ENCODE results near the gene FAM241B.
A peak's percentile ranks its signal among the peaks of the same experiment; 100 is the strongest.

FAM241B gene, protein sequence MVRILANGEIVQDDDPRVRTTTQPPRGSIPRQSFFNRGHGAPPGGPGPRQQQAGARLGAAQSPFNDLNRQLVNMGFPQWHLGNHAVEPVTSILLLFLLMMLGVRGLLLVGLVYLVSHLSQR

DNA sequence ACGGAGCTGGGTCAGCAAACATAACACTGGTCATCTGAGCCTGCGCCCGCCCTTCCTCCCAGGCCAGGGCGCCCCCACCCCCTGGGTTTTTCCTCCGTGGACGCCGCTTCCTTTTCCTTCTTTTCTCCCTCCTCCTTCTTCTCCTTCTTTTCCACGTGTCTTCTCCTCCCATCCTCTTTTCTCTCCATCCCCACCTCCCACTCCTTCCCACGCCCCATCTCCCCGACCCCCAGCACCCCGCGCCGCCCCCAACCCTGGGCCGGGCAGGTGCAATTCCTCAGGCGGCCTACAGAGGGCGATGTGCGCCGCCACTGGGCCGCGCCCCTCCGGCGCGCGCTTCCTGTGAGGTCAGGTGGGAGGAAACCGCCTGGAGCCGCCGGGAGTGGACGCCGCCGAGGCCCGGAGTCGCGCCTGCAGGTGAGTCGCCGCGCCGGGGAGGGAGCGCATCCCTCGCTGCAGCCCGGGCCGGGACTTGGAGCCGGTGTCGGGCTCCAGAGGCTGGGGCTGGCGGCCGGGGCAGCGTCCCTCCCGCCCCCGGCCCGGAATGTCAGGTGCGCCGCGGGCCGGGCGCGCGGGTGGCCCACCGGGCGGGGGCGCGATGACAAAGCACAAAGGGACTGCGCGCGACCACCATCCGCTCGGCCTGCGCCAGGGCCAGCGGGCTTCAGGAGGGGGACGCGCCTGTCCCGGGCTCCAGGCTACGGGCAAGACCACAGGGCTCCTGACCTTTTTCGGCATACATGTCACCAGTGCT, at the start of gene FAM241B:
TSS of gene FAM241B (plus strand) at position 351 of the 754 bp plus-strand sequence. CDS start 1,497 bp downstream, outside the sequence.
- DNase-seq = peak; percentile 51

- DNase-seq = no peak
Measured at GRCh38 chr10:69580435-69580834, 49.6 kb upstream of the FAM241B start.

DNA sequence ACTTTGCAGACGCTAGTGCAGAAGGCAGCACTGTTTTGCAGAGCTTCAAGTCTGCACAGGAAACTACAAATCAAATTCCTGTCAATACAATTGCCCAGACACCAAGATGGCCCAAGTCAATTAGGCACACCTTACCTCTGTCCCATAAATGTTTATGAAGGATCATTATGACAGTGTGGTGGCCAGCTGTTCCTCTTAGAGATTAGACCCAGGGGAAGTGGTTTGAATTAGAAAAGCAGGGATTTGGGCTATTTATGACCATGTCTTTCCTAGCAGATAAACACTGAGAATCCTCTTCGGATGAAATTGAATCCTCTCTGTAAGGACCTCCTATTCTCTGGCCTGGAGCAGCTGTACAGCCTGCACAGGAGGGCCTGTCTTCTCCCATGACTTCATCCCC, 46.9 kb upstream of the FAM241B start:
- no peak for DNase-seq

DNA sequence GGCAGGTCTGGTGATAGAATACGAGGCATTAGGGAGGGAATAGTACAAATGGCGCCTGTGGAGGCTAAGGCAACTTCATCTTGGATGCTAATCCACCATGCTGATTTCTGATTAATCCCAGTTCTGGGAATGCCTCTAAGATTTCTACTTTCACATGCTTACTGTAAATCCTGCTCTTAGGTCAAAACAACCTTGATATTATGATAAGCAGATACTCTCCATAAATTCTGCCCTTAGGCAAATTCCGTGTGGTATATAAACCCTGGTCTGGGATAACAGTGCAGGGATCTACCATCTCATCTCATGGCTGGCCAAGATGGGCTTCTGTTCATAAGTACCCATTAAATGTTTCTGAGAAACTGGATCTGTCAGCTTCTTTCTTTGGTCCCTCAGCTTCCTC, 45.4 kb upstream of the FAM241B start:
- no peak for DNase-seq

- no peak for DNase-seq
Measured at GRCh38 chr10:69588358-69588757, 41.7 kb upstream of the FAM241B start.

DNA sequence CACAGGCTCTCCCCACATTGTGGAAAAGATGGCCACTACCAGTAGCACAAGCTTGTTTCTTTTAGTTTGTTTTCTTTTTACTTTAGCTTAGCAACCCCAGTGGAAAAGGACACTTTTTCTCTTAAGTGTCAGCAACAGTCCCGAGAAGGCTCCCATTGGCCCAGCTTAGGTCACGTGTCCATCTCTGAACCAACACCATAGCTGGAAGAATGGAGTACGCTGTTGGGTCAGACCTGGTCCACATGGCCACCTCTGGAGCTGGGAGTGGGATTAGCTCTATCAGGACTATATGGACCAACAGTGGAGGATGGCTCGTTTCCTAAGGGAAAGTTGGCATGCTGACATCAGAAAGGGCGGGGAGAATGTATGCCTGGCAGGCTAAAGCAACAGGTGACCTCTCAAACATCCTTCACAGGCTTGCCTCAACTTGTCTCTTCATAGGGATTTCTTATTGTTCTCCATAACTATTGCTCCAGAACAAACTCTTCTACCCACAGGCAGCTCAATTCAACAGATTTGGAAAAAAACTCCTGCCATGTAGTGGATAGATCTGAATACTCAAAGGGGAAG, 29.2 kb upstream of the FAM241B start:
- DNase-seq = no peak

- no peak for DNase-seq
Measured at GRCh38 chr10:69609077-69609476, 21.0 kb upstream of the FAM241B start.

DNA sequence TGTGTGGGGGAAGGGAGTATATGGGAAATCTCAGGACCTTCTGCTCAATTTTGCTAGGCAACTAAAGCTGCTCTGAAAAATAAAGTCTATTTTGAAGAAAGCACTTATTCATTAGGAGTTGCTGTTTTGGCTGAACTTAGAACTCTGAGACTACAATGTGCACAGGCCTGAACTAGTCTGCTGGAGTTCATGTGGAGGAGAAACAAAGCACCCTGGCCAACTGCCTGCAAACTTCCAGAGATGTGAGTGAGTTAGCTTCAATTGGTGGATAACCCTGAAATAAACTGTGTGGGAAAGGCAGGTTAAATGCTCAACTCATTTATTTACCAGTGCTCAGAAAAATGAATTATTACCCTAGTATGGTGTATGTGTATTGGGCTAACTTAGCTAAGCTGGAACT, 17.3 kb upstream of the FAM241B start:
- no peak for DNase-seq

DNA sequence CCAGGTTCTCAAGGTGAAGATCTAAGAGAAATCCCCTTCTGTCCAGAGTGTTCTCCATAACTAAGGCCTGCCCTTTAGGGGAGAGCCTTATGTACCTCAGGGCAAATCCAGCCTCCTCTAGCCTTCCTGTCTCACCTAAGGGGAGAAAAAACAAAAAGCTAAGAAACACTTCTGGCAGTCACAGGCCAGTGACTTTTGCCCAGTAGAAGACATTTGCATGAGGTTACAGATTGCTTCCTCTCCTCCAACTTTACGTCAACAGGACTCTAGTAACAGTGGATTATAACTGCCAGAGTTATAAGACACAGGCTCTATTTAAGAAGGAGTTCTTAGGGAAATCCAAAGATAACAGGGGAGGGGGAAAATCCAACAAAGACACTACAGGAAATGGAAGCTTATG, 15.9 kb upstream of the FAM241B start:
- DNase-seq = no peak

DNA sequence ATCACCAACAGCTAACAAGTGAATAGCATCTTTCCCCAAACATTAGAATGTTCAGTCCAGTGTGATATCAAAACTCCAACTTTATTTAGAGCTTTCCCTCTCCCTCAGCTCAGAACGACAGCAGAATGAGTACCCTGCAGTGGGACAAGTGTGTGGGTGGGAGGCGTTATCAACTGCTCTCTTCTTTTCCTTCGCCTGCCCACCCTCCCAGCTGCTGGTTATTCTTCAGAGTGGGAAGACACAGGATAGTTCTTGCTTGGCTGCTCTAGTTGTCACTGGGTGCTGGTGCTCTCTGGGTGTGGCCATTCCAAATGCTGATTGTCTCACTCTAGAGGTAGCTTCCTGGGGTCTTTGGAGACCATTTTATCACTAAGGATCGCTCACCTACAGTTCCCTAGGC, 13.7 kb upstream of the FAM241B start:
- no peak for DNase-seq

DNA sequence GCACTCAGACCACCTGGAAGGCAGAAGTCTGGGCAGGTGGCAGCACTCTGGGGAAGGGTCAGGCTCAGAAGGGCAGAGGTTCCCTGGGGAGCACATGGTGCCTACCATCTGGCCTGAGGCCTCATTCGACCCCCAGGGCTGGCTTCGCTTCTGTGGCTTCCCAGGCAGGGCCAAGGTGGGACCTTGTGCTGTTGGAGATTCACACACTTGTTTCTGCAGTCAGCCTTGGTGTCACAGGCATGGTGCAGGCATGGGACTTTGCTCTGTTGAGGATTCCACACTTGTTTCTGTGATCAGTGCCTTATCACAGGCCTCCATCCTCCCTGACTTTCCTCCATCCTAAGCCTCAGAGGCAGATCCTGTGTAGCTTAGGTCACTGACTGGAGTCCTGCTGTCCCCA, 11.3 kb upstream of the FAM241B start:
- no peak for DNase-seq

DNA sequence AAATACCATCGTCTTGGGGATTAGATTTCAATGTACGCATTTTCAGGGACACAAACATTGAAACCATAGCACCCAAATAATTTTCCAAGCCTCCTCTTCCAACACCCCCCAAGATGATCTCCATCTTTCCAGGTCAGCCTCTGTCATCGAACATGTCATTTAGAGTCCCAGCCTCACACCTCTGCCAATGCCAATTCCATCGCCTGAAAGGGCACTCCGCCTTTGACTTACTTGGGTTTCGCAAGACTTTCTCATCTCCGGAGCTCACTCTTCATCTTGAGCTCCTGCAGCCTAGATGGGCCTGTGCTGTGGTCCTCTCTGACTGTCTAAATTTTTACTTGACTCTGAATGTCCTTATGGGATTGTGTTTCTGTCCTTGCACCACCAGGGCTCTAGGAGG, 10.4 kb upstream of the FAM241B start:
- DNase-seq = no peak

DNA sequence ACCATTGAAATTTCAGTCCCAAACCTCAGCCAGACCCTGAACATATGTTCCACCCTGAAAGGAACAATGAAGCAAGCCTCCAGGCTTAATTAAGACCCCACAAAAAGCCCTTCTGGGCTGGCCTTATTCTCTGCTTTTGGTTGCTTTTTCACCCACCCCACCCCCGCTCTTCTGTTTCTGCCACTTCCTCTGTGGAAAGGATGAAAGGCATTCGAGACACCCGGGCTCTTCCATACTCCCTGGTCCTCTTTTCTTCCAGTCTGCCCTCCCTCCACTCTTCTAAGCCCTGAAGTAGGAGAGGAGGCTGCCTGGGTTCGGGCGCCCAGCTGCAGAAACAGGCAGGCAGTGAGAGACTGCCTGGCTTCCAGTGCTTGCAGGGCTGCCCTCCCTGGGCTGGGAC, 9.4 kb upstream of the FAM241B start:
- DNase-seq = no peak

- DNase-seq = no peak
Measured at GRCh38 chr10:69624245-69624786, 5.7 kb upstream of the FAM241B start.

GRCh38 chr10:69626826-69627225, 3.2 kb upstream of the FAM241B start:
- DNase-seq = no peak

DNA sequence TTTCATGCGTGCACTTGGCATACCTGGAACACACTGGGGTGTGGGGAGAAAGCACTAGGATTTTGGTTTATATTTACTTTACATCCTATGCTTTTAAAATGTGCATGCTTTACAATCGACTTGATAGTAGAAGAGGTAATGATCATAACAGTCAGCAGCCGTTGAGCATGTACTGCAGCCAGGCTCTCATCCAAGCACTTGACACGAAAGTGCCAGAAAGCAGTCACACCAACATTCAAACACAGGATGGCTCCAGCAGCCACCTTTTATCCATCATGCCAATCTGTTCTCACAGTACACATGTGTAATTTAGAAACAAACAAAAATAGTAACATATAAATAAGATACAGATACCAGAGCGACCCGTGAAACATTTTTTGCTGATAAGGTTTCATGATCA, 1.2 kb upstream of the FAM241B start:
- DNase-seq = no peak

GRCh38 chr10:69629519-69629896, 539 bp upstream of the FAM241B start:
- no peak for DNase-seq

DNA sequence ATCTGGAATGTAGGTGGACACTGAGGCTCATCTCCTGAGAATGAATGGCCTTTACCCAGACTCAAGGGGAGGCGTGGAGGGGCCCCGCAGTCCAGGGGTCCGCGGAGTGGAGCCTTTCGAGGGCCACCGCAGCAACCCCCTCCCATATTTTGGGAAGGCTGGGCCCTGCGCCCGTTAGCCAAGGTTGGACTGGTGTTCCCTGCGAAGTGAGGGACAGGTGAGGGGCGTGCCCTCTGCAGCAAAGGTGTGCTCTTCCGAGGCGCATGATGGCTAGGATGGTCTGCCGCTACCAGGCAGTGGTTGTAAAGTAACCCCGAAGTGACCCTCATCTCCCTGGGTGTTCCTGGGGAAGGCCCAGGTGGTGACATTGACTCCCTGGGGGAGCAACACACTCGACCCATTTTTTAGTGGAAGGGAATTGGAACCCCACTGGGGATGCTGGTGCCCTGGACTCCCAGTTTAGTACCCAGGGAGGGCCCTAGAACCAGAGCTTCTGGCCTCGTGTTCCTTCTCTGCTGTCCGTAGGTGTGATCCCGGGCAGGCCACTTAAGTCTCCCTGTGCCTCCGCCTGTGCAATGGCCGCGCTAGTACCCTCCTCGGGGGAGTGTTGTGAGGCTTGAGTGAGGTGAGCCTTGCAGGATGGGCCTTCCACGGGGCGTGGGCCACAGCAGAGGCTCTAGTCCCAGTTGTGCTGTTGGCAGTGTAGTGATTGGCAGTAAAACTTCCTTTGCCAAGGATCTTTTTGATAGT, 779 bp downstream of the FAM241B start:
- no peak for DNase-seq

GRCh38 chr10:69631566-69631965, 1.5 kb downstream of the FAM241B start:
- DNase-seq = no peak

DNA sequence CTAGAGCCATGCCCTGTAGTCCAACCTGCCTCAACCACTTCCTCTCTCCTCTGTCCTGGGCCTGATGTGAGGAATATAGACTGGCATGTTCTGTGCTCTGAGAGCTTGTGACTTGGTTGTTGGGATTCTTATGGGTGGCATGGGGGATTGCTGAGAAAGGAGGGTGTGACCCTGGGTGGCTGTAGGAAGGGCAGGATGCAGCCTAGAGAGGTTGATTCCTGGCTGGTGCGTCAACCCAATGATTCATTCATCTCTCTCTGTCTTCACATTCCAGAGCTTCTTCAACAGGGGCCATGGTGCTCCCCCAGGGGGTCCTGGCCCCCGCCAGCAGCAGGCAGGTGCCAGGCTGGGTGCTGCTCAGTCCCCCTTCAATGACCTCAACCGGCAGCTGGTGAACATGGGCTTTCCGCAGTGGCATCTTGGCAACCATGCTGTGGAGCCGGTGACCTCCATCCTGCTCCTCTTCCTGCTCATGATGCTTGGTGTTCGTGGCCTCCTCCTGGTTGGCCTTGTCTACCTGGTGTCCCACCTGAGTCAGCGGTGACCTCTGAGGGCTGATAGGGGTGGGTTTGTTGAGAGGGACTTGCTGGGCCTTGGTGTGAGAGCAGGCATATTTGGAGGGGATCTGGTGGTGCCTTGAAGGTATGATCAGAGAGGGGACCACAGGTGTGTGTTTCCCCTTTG, 2.6 kb downstream of the FAM241B start:
- no peak for DNase-seq

DNA sequence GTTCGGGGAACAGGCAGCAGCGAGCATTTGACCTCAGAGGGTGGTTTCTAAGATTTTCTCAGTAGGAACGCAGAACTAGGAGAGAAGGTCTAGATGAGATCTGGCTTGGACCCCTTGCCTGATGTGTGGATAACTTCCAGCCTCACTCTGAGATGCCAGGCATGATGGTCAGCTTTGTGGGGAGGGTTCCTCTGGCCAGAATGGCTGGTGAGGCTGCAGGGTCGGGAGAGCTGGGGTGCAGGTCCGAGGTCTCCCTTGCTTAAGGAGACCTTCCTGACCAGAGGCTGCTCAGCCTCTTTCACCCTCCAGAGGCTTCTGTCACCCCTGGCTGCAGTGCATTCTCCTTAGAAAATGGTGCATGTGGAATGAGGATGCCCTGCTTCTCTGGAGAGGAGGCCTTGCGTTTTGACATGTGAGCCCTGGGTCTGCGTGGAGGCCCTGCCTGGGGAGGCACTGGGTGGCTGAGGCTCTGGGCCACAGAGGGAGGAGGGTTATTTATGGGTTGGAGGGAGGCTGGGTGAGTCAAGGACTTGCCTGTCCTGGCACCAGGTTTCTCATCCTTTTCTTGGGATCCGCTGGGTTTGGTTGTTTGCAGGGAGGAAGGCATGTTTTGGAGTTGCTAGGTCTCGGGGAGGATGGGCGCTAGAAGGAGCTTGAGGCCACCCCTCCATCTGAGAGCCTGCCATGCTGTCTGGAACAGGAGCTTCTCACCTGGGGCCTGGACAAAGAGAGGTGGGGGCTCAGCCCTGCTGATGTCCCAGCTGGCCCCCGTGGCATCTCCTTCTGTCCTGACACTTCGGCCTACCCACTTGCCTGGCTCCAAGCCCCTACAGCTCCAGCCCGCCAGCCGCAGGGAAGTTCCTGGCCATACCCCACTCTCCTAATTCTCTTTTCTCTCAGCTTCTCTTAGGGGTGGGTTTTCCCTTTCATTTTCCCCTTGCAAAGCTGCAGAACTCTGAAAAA, 3.9 kb downstream of the FAM241B start:
- DNase-seq = no peak

Measured in NCI-H1092 (cell line).